GM19035 (cell line): Measurements from ENCODE around the gene RFC4.
"Not testable (repeated sequence)": the region's sequence is repeated elsewhere in the genome, so short reads cannot be mapped to it uniquely, and the experiment has no call there.

Source experiments
- ATAC-seq: cut with Tn5 transposase; IDR thresholded peaks from one replicate; pipeline ENCODE4 v1.9.1; 2021; ENCODE audit not compliant: unreplicated experiment

RFC4 gene

GRCh38 chr3:186825294-186825821 is 19.1 kb upstream of the RFC4 start:
- no peak for ATAC-seq

- no peak for ATAC-seq
These were observed 18.3 kb upstream of the RFC4 start for GRCh38 chr3:186824430-186825139.

DNA sequence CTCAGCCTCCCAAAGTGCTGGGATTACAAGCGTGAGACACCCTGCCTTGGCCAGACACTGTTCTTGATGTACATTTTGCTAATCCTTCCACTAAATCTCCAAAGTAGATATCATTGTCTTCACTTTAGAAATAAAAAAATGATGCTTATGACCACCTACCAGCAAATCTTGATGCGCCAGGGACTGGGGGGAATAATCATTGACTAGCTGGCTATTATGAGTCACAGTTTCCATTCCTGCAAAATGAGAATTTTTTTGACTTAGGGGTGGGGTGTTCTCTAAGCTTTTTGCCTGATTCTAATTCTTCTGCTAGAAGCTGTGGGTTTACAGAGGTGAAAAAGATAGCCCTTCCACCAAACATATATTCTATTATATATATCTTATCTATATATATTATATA is 17.1 kb upstream of the RFC4 start:
- no peak for ATAC-seq

- not testable (repeated sequence) for ATAC-seq
These were observed 16.1 kb upstream of the RFC4 start for GRCh38 chr3:186822388-186822759.

GRCh38 chr3:186821429-186822387 is 15.4 kb upstream of the RFC4 start:
- ATAC-seq, result no peak

GRCh38 chr3:186818956-186819355 is 12.7 kb upstream of the RFC4 start:
- no peak for ATAC-seq

DNA sequence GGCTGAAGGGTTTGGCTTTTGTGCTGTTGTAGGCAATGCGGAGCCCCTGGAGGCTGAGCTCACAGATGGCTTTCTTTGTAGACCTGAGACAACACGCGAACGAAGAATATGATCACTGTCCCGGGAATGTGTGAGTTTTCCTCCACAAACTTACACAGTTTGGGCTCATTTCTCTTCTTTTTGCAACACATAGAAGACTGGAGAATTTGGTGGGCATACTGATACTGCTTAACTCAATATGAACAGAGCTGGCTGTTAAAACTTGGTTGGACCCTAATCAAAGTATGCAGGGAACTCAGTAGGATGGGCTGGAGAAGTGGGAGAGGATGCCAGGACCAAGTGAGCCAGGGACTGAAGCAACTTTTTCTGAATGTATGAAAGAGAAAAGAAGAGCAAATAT is 12.2 kb upstream of the RFC4 start:
- no peak for ATAC-seq

- ATAC-seq, result no peak
These were observed 9.2 kb upstream of the RFC4 start for GRCh38 chr3:186815435-186815834.

DNA sequence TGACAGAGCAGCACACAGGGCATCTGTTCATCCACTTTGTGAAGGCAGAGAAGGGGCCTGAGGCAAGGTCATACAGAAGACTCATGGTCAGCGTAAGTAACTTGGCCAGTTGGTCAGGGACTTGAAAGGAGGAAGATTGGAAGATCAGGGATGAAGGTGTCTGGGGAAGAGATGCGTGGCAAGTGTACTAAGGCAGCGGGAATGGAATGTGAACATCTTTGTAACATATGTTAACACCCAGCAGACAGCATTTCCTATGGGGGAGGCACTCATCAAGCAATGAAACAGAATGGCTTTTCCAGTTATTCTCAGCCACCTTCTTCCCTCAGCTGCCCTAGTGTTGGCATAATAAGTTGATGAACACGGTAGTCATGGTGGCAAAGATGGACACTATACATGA is 7.8 kb upstream of the RFC4 start:
- no peak for ATAC-seq

GRCh38 chr3:186811313-186811712 is 5.0 kb upstream of the RFC4 start:
- ATAC-seq, result not testable (repeated sequence)

- ATAC-seq, result no peak
These were observed 4.2 kb upstream of the RFC4 start for GRCh38 chr3:186810336-186810996.

DNA sequence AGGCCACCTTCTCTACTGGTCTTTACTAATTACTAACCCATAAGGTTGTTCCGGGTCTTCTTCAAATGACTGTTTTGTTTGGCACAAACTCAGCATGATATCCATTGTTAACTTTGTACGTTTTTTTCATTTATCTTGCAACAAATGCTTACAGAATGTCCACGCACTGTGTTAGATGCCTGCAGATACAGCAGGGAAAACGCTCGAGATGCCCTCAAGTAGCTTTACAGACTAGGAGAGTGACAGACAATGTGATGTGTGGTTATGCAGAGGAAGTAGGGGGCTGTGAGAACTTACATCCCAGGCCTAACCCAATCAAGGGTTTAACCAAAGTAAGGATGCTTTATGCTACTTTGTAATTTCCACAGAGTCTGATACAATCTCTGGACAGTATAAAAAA is 949 bp upstream of the RFC4 start:
- no peak for ATAC-seq

DNA sequence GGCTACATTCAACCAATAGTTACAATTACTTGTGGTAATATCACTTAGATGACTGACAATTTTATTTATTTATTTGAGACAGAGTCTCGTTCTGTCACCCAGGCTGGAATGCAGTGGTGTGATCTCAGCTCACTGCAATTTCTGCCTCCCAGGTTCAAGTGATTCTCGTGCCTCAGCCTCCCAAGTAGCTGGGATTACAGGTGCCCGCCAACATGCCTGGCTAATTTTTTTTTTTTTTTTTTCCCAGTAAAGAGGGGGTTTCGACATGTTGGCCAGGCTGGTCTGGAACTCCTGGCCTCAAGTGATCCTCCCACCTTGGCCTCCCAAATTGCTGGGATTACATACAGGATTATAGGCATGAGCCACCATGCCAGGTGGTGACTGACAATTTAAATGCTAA is 2.8 kb downstream of the RFC4 start:
- ATAC-seq, result not testable (repeated sequence)

- no peak for ATAC-seq
These were observed 3.6 kb downstream of the RFC4 start for GRCh38 chr3:186802701-186803100.

- ATAC-seq, result no peak
These were observed 6.0 kb downstream of the RFC4 start for GRCh38 chr3:186800285-186800684.

DNA sequence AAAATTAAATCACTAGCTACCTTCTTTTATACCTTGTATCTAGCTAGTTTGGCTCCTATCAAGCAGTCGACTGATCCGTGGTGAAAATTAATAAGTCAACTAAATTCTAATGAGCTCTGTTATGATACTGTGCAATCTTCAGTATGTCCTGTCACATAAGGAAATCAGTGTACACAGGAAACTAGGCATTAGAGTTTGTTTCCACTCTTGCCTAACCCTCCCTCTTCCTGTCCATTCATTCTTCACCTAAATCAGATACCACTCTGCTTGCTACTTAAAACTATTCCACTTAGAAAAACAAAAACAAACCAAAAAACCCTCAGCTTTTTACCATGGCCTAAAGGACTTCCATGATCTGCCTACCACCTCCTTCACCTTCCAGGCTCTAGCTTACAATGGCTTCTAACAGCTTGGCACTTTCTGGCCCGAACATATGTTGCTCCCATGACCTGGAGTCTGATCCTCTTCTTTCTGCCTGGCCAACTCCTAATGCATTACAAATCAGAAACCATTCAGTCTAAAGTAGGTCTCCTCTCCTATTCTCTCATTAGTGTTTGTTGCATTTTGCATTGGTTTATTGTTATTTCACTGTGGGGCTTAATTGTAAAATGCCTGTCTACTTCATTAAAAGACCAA is 7.9 kb downstream of the RFC4 start:
- no peak for ATAC-seq

GRCh38 chr3:186790261-186790981 is 15.9 kb downstream of the RFC4 start:
- ATAC-seq, result no peak

- no peak for ATAC-seq
These were observed 16.6 kb downstream of the RFC4 start for GRCh38 chr3:186789554-186790260.

- ATAC-seq, result no peak
These were observed 17.6 kb downstream of the RFC4 start for GRCh38 chr3:186788482-186789370.
